Stimulated activated CD4-positive, alpha-beta T cell treated with anti-CD3 and anti-CD28 coated beads, Interleukin-15, amount 100 ng/mL, for 1 hour (primary cell): ENCODE data around the gene SPAG17.

Experiments used
- DNase-seq, 2 donors: peaks; one replicate each; pipeline ENCODE4 v3.0.0-alpha.2; 2020; ENCODE audit warnings: low read depth in 1 of 2, low spot score in 1 of 2

The SPAG17 gene

GRCh38 chr1:118122234-118123004 lies 62.6 kb downstream of the SPAG17 start:
- DNase-seq: no peak

DNA sequence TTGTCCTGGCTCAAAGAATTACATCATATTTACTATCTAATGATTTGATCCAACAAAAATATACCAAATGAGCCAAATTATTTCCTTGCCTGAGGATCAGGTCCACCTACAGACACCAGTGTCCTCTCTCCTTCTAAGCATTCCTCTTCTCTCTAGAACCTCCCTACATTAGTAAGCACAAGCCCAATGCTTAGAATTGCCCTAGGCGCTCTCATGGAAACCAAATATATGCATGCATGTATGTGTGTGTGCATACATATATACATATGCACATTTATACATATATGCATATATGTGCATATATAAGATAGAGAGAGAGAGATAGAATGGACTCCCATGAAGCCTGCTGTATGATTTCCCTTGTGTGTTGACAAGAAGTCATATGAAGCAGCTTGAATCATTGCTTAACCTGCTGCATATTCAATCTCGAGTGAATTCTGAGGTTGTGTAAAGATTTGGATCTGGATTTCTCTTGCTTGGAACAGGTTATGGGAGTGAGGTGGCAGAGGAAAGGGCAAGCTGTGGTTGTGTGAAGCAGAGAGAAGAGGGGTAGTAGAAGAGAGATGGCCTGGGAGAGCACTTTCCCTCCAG lies 66.1 kb downstream of the SPAG17 start:
- no peak for DNase-seq

DNA sequence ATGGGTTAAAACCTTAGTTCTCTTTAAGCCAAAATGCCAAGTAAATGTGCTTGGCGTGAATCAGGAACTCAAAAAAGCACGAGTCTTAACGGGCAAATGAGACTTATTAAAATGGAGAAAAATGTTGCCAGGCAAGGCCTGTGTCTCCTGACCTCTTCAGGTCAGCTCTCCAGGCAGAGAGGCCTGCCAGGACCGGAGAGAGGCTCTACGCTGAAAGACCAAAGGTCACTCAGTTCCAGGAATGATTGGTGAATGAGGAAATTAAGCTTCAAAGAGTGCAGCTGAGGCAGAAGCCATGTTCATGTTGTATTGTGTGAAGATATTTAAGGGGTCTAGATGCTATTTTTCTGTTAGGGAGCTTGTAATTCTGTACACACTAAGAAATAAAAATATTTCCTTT lies 66.6 kb downstream of the SPAG17 start:
- no peak for DNase-seq

GRCh38 chr1:118117521-118117920 lies 67.5 kb downstream of the SPAG17 start:
- DNase-seq: no peak

- DNase-seq: no peak
Observed at GRCh38 chr1:118116909-118117308, 68.1 kb downstream of the SPAG17 start.

DNA sequence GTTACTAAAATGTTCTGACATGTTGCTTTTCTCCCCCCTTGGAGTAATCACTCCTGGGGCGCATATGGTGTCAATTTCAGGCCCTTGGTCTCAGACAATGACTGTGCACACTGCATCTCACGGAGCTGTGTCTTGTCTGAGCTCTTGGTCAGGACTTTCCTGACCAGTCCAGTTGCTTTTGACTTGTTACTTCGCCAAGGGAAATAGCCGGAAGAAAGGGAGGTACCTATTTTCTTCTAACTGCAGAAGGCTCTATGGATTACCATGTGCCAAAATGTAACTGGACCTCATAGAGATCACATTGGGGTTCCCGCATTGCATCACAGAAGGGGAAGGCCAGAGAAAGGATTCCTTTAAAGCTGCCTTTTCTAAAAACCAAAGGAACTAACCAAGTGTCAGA lies 68.6 kb downstream of the SPAG17 start:
- DNase-seq: no peak

GRCh38 chr1:118115567-118116295 lies 69.3 kb downstream of the SPAG17 start:
- no peak for DNase-seq

GRCh38 chr1:118113261-118113660 lies 71.8 kb downstream of the SPAG17 start:
- DNase-seq: no peak

- no peak for DNase-seq
Observed at GRCh38 chr1:118110580-118110979, 74.4 kb downstream of the SPAG17 start.

GRCh38 chr1:118104951-118105350 lies 80.1 kb downstream of the SPAG17 start:
- DNase-seq: no peak

- DNase-seq: no peak
Observed at GRCh38 chr1:118102445-118102844, 82.6 kb downstream of the SPAG17 start.

DNA sequence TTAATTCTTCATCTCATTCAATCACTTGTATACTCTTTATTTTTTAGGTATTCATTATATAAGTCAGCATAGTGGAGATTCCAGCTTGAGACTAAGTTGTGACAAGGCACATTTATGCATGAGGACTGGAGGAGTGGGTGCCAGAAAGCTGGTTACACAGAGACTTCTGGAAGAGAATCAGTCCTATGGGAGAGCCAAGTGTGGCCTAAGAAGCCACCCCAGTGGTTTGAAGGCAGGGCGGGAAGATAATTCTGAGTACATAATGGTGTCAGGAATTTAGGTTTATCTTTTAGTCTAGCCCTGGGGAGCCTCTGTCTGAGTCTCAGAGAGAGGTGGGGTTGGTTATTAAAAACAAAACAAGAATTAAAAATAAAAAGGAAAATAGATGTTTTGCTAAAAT lies 83.0 kb downstream of the SPAG17 start:
- DNase-seq: no peak

- no peak for DNase-seq
Observed at GRCh38 chr1:118101515-118101844, 83.5 kb downstream of the SPAG17 start.

DNA sequence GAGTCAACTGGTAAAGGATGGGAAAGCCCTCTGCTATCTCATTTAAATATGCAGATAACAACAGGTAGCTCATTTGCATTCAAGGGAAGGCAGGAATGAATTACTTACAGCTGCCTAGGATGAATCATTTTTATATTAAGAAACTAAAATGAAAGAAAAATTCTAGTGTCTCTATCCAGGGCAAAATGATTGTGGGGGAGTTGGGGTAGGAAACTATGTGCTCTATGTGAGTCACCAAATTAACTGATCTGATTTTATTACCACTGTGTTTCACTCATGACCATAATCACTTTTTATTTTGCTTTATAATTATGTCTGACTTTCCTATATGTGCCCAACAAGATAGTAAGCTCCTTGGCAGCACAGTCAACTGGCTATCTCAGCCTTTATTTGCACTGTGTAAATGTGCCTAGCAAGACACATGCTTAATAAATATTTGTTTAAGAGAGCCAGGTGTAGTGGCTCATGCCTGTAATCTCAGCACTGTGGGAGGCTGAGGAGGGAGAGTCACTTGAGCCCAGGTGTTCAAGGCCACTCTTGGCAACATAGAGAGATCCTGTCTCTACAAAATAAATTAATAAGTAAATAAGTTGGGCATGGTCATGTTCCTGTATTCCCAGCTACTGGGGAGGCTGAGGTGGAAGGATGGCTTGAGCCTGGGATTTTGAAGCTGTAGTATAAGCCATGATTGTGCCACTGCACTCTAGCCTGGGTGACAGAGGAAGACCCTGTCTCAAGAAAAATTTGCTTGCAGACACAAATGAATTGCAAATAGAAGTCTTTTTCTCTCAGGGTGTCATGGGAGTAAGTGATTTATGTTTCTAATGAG lies 84.1 kb downstream of the SPAG17 start:
- DNase-seq: no peak

GRCh38 chr1:118099686-118100085 lies 85.3 kb downstream of the SPAG17 start:
- no peak for DNase-seq

GRCh38 chr1:118097622-118098348 lies 87.2 kb downstream of the SPAG17 start:
- DNase-seq: no peak

GRCh38 chr1:118093017-118093416 lies 92.0 kb downstream of the SPAG17 start:
- DNase-seq: no peak

- DNase-seq: no peak
Observed at GRCh38 chr1:118090130-118090529, 94.9 kb downstream of the SPAG17 start.

- no peak for DNase-seq
Observed at GRCh38 chr1:118085365-118085764, 99.7 kb downstream of the SPAG17 start.

GRCh38 chr1:118084400-118084799 lies 100.6 kb downstream of the SPAG17 start:
- no peak for DNase-seq

- DNase-seq: no peak
Observed at GRCh38 chr1:118082984-118083383, 102.0 kb downstream of the SPAG17 start.
